ENCODE data around the gene MPC1L. TPM values are rescaled to one million over a fixed set of nuclear protein-coding genes. Genes with fewer than 3 reads are reported as not detected.
"Not testable (repeated sequence)": the region's sequence is repeated elsewhere in the genome, so short reads cannot be mapped to it uniquely, and the experiment has no call there.

Gene MPC1L
- polyA plus RNA-seq (2013, experiment 1 of 4), result not detected
- polyA plus RNA-seq (2013, experiment 2 of 4), result not detected
- not detected for polyA plus RNA-seq (2013, experiment 3 of 4)
- polyA plus RNA-seq (2013, experiment 4 of 4), result not detected

DNA sequence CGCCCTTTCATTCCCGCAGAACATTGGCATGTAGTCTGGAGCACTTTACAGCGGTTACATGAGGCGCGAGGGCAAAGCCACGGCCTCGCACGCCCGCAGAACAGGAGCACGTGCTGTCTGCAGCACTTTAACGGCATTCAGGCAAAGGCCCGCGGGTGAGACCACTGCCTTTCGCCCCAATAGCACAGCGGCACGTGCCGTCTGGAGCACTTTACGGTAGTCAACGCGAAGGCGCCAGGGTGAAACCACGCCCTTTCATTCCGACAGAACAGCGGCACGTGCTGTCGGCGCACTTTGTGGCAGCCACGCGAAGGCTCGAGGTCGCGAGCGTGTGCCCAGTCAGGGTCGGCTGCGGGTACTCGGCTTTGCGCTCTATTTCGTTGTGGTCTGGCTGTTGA, at the start of gene MPC1L:
MPC1L (plus strand) TSS at position 290 of the 398 bp plus-strand sequence. CDS start 138 bp downstream, outside the sequence.
- Histone ChIP-seq H3K27ac (ENCODE audit: insufficient read depth, low read depth, low read length, poor library complexity, severe bottlenecking) (no peak within 1 kb of the TSS), H3K4me3 (ENCODE audit: insufficient read depth, low read depth, low read length) (no peak within 1 kb of the TSS), H3K27me3 (ENCODE audit: control insufficient read depth, insufficient read depth, low read length, poor library complexity, severe bottlenecking) (no peaks in the 10 kb centered on the region), H3K9me3 (ENCODE audit: control insufficient read depth, low read length) (no peaks in the 10 kb centered on the region), H3K4me1 (ENCODE audit: control insufficient read depth, insufficient read depth, low read length) (no peaks in the 10 kb centered on the region), H3K36me3 (ENCODE audit: control insufficient read depth, insufficient read depth, low read length) (no peaks in the 10 kb centered on the region)
- WGBS, 2 experiments, result 96% methylated on average over 38 of the region's 38 CpGs

DNA sequence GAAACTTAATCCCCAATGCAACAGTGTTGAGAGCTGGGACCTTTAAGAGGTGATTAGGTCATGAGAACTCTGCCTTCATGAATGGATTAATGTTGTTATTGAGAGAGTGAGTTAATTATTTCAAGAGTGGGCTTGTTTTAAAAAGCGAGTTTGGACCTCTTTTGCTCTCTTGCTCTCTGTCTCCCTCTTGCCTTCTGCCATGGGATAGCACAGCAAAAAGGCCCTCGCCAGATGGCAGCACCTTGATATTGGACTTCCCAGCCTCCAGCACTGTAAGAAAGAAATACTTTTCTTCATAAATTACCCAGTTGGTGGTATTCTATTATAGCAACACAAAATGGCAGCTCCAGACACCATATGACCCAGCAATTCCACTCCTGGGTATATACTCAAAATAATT, 49.5 kb upstream of the MPC1L start:
- Histone ChIP-seq H3K4me3 (ENCODE audit: insufficient read depth, low read depth, low read length) (no peak overlapping the region), H3K27ac (ENCODE audit: insufficient read depth, low read depth, low read length, poor library complexity, severe bottlenecking) (no peak overlapping the region), H3K36me3 (ENCODE audit: control insufficient read depth, insufficient read depth, low read length) (no peaks in the 10 kb centered on the region), H3K4me1 (ENCODE audit: control insufficient read depth, insufficient read depth, low read length) (no peaks in the 10 kb centered on the region), H3K27me3 (ENCODE audit: control insufficient read depth, insufficient read depth, low read length, poor library complexity, severe bottlenecking) (no peaks in the 10 kb centered on the region), H3K9me3 (ENCODE audit: control insufficient read depth, low read length) (no peaks in the 10 kb centered on the region)
- WGBS, 2 experiments, result 65 to 85% methylated on average over 2 of the region's 2 CpGs

DNA sequence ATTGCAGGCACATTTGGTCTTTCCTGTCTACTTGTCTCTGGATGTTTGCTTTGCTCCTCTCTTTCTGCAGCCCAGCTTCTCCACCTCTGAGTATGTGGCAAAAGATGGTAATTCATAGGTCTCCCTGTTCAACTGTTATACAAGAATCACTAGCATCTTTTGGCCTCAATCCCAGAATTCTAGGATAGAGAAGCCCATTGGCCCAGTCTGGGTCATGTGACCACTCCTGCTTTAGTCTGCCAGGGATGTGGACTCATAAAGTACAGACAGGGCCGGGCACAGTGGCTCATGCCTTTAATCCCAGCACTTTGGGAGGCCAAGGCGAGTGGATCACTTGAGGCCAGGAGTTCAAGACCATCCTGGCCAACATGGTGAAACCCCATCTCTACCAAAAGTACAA, 47.8 kb upstream of the MPC1L start:
- WGBS, 2 experiments, result 81 to 83% methylated on average over 2 of the region's 2 CpGs
- H3K4me1 ChIP-seq (ENCODE audit: control insufficient read depth, insufficient read depth, low read length); H3K4me3 ChIP-seq (ENCODE audit: insufficient read depth, low read depth, low read length); H3K27me3 ChIP-seq (ENCODE audit: control insufficient read depth, insufficient read depth, low read length, poor library complexity, severe bottlenecking); H3K36me3 ChIP-seq (ENCODE audit: control insufficient read depth, insufficient read depth, low read length); H3K27ac ChIP-seq (ENCODE audit: insufficient read depth, low read depth, low read length, poor library complexity, severe bottlenecking); H3K9me3 ChIP-seq (ENCODE audit: control insufficient read depth, low read length): not testable (repeated sequence)

DNA sequence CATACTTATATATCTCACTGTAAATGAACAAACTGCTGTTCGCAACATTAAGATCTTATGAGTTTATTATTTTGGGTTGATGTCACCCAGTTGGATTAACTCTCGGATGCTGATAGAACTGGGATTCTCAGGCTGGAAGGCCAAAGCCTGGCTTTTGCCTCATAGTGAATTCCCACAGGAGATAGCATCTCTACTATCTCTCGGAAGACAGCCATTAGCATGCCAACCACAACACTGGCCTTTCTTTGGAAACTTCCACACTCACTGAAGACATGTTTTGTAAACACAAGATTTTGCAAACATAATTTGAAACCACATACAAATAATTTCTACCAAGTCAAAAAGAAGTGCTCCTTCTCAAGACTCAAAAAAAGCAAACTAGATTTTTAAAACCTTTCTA, 46.9 kb upstream of the MPC1L start:
- Histone ChIP-seq H3K27ac (ENCODE audit: insufficient read depth, low read depth, low read length, poor library complexity, severe bottlenecking) (no peak overlapping the region), H3K4me3 (ENCODE audit: insufficient read depth, low read depth, low read length) (no peak overlapping the region), H3K4me1 (ENCODE audit: control insufficient read depth, insufficient read depth, low read length) (no peaks in the 10 kb centered on the region), H3K36me3 (ENCODE audit: control insufficient read depth, insufficient read depth, low read length) (no peaks in the 10 kb centered on the region), H3K27me3 (ENCODE audit: control insufficient read depth, insufficient read depth, low read length, poor library complexity, severe bottlenecking) (no peaks in the 10 kb centered on the region), H3K9me3 (ENCODE audit: control insufficient read depth, low read length) (no peaks in the 10 kb centered on the region)
- 80 to 91% methylated on average over 2 of the region's 3 CpGs for WGBS, 2 experiments

DNA sequence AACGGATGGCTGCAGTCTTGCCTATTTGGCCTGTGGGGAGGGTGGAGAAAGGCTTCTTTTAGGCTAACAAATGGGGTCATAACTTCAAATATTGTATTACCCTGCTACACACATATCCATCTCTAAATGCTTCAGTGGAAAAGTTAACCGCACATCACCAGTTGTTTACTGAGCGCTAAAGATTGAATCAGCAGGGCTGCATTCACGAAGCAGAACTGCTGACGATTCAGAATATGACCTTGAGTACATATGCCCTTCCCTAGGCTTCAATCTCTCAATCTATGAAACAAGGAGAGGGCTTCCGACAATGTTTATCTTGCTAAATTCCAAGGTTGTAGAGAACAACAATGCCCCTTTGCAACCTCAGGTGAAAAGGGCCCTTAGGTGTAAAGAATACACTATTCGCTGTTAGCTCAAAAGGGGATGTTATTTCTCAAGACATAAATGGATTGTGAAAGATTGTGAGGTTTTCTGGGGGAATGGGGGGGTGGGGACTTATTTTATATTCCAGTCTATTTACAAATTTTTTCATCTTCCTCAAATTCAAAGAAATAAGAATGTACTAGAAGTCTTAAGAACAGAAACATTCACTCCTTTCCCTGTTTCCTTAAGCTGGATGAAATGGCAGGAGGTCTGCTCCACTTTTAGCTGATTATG, 45.1 kb upstream of the MPC1L start:
- H3K4me1 ChIP-seq (ENCODE audit: control insufficient read depth, insufficient read depth, low read length), result no peaks in the 10 kb centered on the region
- H3K9me3 ChIP-seq (ENCODE audit: control insufficient read depth, low read length), result no peaks in the 10 kb centered on the region
- H3K4me3 ChIP-seq (ENCODE audit: insufficient read depth, low read depth, low read length), result no peak overlapping the region
- no peaks in the 10 kb centered on the region for H3K27me3 ChIP-seq (ENCODE audit: control insufficient read depth, insufficient read depth, low read length, poor library complexity, severe bottlenecking)
- H3K27ac ChIP-seq (ENCODE audit: insufficient read depth, low read depth, low read length, poor library complexity, severe bottlenecking), result no peak overlapping the region
- H3K36me3 ChIP-seq (ENCODE audit: control insufficient read depth, insufficient read depth, low read length), result no peaks in the 10 kb centered on the region
- 81 to 89% methylated on average over 7 of the region's 7 CpGs for whole genome bisulfite sequencing, 2 experiments

DNA sequence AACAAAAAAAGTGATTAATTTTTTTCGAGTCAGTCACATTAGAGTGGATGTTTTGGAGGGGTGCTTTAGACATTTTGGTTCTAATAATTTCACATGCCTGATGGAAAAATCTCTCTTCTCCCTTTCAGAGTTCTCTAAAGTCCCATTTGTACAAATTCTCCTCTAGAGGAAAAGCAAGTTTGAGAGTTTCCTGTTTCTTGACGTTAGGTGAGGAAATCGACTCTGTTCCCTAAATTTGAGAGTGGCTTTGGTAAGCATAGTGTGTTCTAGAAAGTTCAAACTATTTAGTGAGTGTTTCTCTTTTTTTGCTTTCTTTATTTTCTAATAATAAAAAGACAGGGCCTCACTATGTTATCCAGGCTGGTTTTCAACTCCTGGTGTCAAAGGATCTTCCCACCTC, 44.1 kb upstream of the MPC1L start:
- Histone ChIP-seq H3K4me1 (ENCODE audit: control insufficient read depth, insufficient read depth, low read length) (no peaks in the 10 kb centered on the region), H3K4me3 (ENCODE audit: insufficient read depth, low read depth, low read length) (no peak overlapping the region)
- 86 to 93% methylated on average over 2 to 3 of the region's 3 CpGs for WGBS, 2 experiments

DNA sequence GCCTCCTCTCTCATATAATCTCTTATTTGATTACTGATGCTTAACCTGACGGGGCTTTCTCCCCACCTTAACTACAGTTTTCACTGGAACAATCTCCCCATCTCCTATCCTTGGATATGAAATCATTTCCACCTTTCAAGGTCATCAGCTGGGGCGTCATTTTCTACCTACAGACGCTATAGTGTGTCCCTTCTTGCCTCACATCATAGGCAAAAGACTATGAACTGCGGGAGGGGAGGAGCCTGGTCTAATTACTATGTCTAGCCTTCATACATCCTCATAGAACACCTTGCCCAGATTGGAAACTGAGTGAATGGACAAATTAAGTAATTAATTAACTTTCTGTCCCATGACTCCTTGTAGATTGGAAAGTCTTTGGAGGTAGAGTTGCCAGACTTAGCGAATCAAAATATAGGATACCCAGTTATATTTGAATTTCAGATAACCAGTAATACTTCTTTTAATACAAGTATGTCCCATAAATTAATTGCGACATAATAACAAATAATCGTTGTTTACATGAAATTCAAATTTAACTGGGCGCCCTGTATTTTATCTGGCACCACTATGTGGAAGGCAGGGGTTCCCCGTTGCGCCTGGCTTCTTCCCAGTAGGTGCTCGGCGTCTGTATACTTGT, 43.2 kb upstream of the MPC1L start:
- Histone ChIP-seq H3K27ac (ENCODE audit: insufficient read depth, low read depth, low read length, poor library complexity, severe bottlenecking) (no peak overlapping the region), H3K36me3 (ENCODE audit: control insufficient read depth, insufficient read depth, low read length) (no peaks in the 10 kb centered on the region), H3K4me3 (ENCODE audit: insufficient read depth, low read depth, low read length) (peak overlapping the region; percentile 67), H3K4me1 (ENCODE audit: control insufficient read depth, insufficient read depth, low read length) (no peaks in the 10 kb centered on the region), H3K9me3 (ENCODE audit: control insufficient read depth, low read length) (no peaks in the 10 kb centered on the region), H3K27me3 (ENCODE audit: control insufficient read depth, insufficient read depth, low read length, poor library complexity, severe bottlenecking) (no peaks in the 10 kb centered on the region)
- WGBS, 2 experiments, result 21 to 26% methylated on average over 7 to 11 of the region's 12 CpGs

More for the DNA sequence above, 44.1 kb upstream of the MPC1L start:
- Histone ChIP-seq H3K9me3 (ENCODE audit: control insufficient read depth, low read length) (no peaks in the 10 kb centered on the region), H3K36me3 (ENCODE audit: control insufficient read depth, insufficient read depth, low read length) (no peaks in the 10 kb centered on the region), H3K27me3 (ENCODE audit: control insufficient read depth, insufficient read depth, low read length, poor library complexity, severe bottlenecking) (no peaks in the 10 kb centered on the region), H3K27ac (ENCODE audit: insufficient read depth, low read depth, low read length, poor library complexity, severe bottlenecking) (no peak overlapping the region)

DNA sequence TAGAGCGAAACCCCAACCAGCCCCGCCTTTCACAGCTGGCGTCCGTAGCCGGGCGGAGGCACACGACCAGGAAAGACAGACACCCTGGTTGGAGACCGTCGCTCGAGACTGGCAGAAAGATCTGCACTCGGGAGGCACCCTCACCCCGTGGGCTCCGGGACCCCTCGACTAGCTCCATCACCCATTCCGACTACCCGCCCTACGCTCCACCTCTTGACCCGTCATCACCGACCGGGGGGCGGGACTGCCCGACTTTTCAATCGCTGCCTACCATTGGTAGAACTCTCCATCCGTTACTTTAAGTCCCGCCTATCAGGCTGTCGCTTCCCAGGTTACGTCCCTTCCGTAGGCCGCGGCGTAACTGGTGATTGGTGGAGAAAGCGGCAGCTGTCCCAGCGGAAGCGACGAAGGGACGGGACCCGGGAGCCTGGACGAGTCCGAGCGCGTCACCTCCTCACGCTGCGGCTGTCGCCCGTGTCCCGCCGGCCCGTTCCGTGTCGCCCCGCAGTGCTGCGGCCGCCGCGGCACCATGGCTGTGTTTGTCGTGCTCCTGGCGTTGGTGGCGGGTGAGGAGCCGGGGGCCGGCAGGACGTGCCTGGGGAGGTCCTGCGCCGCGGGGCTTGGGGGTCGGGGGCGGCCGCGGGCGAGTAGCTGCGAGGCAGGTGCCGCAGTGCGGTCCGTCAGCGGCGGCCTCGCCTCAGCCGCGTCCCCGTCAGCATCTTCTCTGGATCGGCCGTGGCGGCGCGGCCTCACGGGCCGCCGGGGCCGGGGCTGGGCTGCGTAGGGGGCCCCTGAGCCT, 42.5 kb upstream of the MPC1L start, which contains the start of gene ATP6AP2:
ATP6AP2 (plus strand) TSS at position 434 of the 799 bp plus-strand sequence; CDS start at position 530, 96 bp downstream.
- WGBS, 2 experiments, result 0% methylated on average over 89 of the region's 89 CpGs
- Histone ChIP-seq H3K27ac (ENCODE audit: insufficient read depth, low read depth, low read length, poor library complexity, severe bottlenecking) (peak within 1 kb of the TSS; percentile 44), H3K4me3 (ENCODE audit: insufficient read depth, low read depth, low read length) (peak within 1 kb of the TSS; percentile 67), H3K9me3 (ENCODE audit: control insufficient read depth, low read length) (no peaks in the 10 kb centered on the region), H3K27me3 (ENCODE audit: control insufficient read depth, insufficient read depth, low read length, poor library complexity, severe bottlenecking) (no peaks in the 10 kb centered on the region), H3K4me1 (ENCODE audit: control insufficient read depth, insufficient read depth, low read length) (no peaks in the 10 kb centered on the region), H3K36me3 (ENCODE audit: control insufficient read depth, insufficient read depth, low read length) (no peaks in the 10 kb centered on the region)

DNA sequence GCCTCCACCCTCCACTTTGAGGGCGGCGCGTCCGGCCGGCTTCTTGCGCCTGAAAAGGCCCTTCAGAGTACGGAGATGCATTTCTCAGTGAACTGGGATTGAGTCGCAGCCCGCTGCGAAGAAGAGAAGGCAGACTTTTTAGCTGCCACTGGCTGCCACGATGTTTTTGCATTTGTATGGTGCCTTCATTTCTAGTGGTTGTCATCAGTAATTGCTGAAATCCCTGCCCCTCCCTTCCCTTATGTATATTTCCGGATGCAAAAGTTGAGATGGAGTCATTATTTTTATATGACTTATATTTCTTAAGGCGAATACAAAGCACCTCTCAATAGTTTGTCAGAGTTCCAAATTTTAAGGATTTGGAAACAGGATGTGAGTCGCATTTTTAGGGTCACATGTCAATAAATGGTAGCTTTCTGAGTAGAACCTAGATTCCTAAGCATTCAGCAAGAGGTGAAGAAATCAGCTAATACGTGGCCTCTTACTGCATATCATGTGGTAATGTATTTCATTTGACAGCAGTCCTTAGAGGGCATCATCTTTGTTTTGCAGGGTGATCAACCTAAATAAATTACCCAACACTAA, 41.8 kb upstream of the MPC1L start:
- no peaks in the 10 kb centered on the region for H3K9me3 ChIP-seq (ENCODE audit: control insufficient read depth, low read length)
- H3K27me3 ChIP-seq (ENCODE audit: control insufficient read depth, insufficient read depth, low read length, poor library complexity, severe bottlenecking), result no peaks in the 10 kb centered on the region
- peak overlapping the region; percentile 67 for H3K4me3 ChIP-seq (ENCODE audit: insufficient read depth, low read depth, low read length)
- WGBS, 2 experiments, result 5 to 6% methylated on average over 13 to 14 of the region's 15 CpGs
- H3K36me3 ChIP-seq (ENCODE audit: control insufficient read depth, insufficient read depth, low read length), result no peaks in the 10 kb centered on the region
- H3K27ac ChIP-seq (ENCODE audit: insufficient read depth, low read depth, low read length, poor library complexity, severe bottlenecking), result no peak overlapping the region
- H3K4me1 ChIP-seq (ENCODE audit: control insufficient read depth, insufficient read depth, low read length), result no peaks in the 10 kb centered on the region

DNA sequence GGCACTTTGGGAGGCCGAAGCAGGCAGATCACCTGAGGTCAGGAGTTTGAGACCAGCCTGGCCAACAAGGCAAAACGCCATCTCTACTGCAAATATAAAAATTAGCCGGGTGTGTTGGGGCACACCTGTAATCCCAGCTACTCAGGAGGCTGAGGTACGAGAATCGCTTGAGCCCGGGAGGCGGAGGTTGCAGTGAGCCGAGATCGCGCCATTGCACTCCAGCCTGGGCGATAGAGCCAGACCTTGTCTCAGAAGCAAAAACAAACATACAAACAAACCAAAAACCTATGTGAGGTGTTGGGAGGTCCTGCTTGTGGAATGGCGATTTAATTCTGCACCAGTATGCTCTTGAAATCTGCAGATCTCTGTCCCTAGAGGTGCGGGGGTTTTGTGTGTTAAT, 41.0 kb upstream of the MPC1L start:
- not testable (repeated sequence) for H3K27ac ChIP-seq (ENCODE audit: insufficient read depth, low read depth, low read length, poor library complexity, severe bottlenecking); H3K27me3 ChIP-seq (ENCODE audit: control insufficient read depth, insufficient read depth, low read length, poor library complexity, severe bottlenecking); H3K9me3 ChIP-seq (ENCODE audit: control insufficient read depth, low read length); H3K36me3 ChIP-seq (ENCODE audit: control insufficient read depth, insufficient read depth, low read length); H3K4me1 ChIP-seq (ENCODE audit: control insufficient read depth, insufficient read depth, low read length); H3K4me3 ChIP-seq (ENCODE audit: insufficient read depth, low read depth, low read length)
- WGBS, 2 experiments, result 89 to 95% methylated on average over 12 to 13 of the region's 13 CpGs

Measured in ectodermal cell (in vitro differentiated cells).